Mucosa of descending colon (tissue), 3 donors: ENCODE results near the gene GALNT18. TPM values are rescaled to one million over a fixed set of nuclear protein-coding genes. Genes with fewer than 3 reads are reported as not detected.

Experiments used
- ATAC-seq: fragments of 200-7000 bp; cut with Tn5 transposase; one replicate; pipeline ENCODE4 v1.9.1; 2020; ENCODE audit warnings: mild to moderate bottlenecking, moderate library complexity
- DNase-seq, 3 donors: peaks; one replicate each; pipeline ENCODE4 v3.0.0-alpha.2; 2020
- H3K36me3 ChIP-seq: fragments of 200-600 bp; one replicate; pipeline ENCODE4 v1.8.0; 2021; ENCODE audit warnings: low read depth, mild to moderate bottlenecking
- H3K4me1 ChIP-seq: fragments of 200-600 bp; one replicate; pipeline ENCODE4 v1.8.0; 2021; ENCODE audit warnings: low read depth, mild to moderate bottlenecking
- H3K4me3 ChIP-seq: fragments of 200-600 bp; one replicate; pipeline ENCODE4 v1.8.0; 2021; ENCODE audit warnings: mild to moderate bottlenecking
- H3K9me3 ChIP-seq: fragments of 200-600 bp; one replicate; pipeline ENCODE4 v1.8.0; 2021; ENCODE audit warnings: mild to moderate bottlenecking
- CTCF ChIP-seq: fragments of 200-600 bp; IDR thresholded peaks from one replicate; pipeline ENCODE4 v1.8.0; 2022; ENCODE audit warnings: antibody characterized with exemption, mild to moderate bottlenecking
- intact Hi-C, 2 donors: fragments of 100-400 bp; cut with DNase I in 1 of 2; cut with micrococcal nuclease in 1 of 2; formaldehyde crosslinking; loops; one replicate each; pipeline versions ENCODE4 v1.11.0 to v1.11.1; 2022; cut with DNase I, micrococcal nuclease
- total RNA-seq, 3 donors: library from RNA; stranded (reverse); fragmentation: NEBNext Ultra II Directional in 2 of 3; extraction: Animal tissue kit (Norgen Biotek cat#: 25700) in 2 of 3; gene quantifications; one replicate each; pipeline versions ENCODE4 v1.2.1 to v1.2.4, GENCODE V29; 2021 to 2023
- donor health status: DM: no; HTN: no; CAD: no; lungs with moderate emphysema.
- donor health status: DM: no; HTN: no; CAD: no.
- donor health status: DM: no; HTN: yes; CAD: no.

The GALNT18 gene
- total RNA-seq, 3 donors from 2014 or later, result 2.0 to 27.8 (median 5.4) TPM

GRCh38 chr11:11478687-11479086 is 143.1 kb downstream of the GALNT18 start:
- Histone ChIP-seq H3K4me3 (no peak overlapping the region), H3K4me1 (no peaks in the 10 kb centered on the region), H3K9me3 (no peaks in the 10 kb centered on the region), H3K36me3 (no peaks in the 10 kb centered on the region)
- no peak for DNase-seq
- ATAC-seq, result no peak
- no peak for TF ChIP-seq CTCF
- intact Hi-C loops, result no loop called here

GRCh38 chr11:11477695-11478420 is 143.9 kb downstream of the GALNT18 start:
- no peak for TF ChIP-seq CTCF
- DNase-seq (no peak), ATAC-seq (no peak)
- intact Hi-C loops, result no loop called here
- no peak overlapping the region for H3K4me3 ChIP-seq
- H3K4me1 ChIP-seq, result no peaks in the 10 kb centered on the region
- H3K36me3 ChIP-seq, result no peaks in the 10 kb centered on the region
- H3K9me3 ChIP-seq, result no peaks in the 10 kb centered on the region

GRCh38 chr11:11476971-11477645 is 144.7 kb downstream of the GALNT18 start:
- H3K36me3 ChIP-seq, result no peaks in the 10 kb centered on the region
- TF ChIP-seq CTCF, result no peak
- ATAC-seq (no peak), DNase-seq (no peak)
- H3K4me3 ChIP-seq, result no peak overlapping the region
- intact Hi-C loops, result no loop called here
- H3K4me1 ChIP-seq, result no peaks in the 10 kb centered on the region
- H3K9me3 ChIP-seq, result no peaks in the 10 kb centered on the region

GRCh38 chr11:11476499-11476898 is 145.3 kb downstream of the GALNT18 start:
- H3K4me1 ChIP-seq, result no peaks in the 10 kb centered on the region
- no peaks in the 10 kb centered on the region for H3K36me3 ChIP-seq
- no peak for TF ChIP-seq CTCF
- ATAC-seq (no peak), DNase-seq (no peak)
- no peak overlapping the region for H3K4me3 ChIP-seq
- intact Hi-C loops, result no loop called here
- H3K9me3 ChIP-seq, result no peaks in the 10 kb centered on the region

GRCh38 chr11:11472106-11472505 is 149.7 kb downstream of the GALNT18 start:
- H3K9me3 ChIP-seq, result no peaks in the 10 kb centered on the region
- ATAC-seq (no peak), DNase-seq (no peak)
- H3K4me3 ChIP-seq, result no peak overlapping the region
- H3K36me3 ChIP-seq, result no peaks in the 10 kb centered on the region
- intact Hi-C loops, result no loop called here
- no peaks in the 10 kb centered on the region for H3K4me1 ChIP-seq
- no peak for TF ChIP-seq CTCF
